RWPE1 (cell line): ENCODE data around the gene TBC1D3C.
"Not testable (repeated sequence)": the region's sequence is repeated elsewhere in the genome, so short reads cannot be mapped to it uniquely, and the experiment has no call there.

Experiments used
- CTCF ChIA-PET: fragments of 350-600 bp; sonication (Branson Sonifier 250); formaldehyde crosslinking; extraction: SDS; loops from one replicate; lab custom pipeline; 2021; lab: Yijun Ruan, JAX
- POLR2A ChIA-PET: fragments of 400-600 bp; formaldehyde crosslinking; extraction: SDS; loops from one replicate; lab custom pipeline; 2020; ENCODE audit warnings: antibody characterized with exemption; ENCODE audit not compliant: low non-redundant PET; lab: Yijun Ruan, JAX
- DNase-seq: peaks from one replicate; pipeline ENCODE4 v3.0.0; 2012; ENCODE audit warnings: low spot score
- H3K27ac ChIP-seq: fragments of 450-650 bp; 2 replicates; pipeline ENCODE4 v1.5.1; 2017

Gene TBC1D3C

GRCh38 chr17:38068534-38068933, at the start of gene TBC1D3C:
Gene TBC1D3C, minus strand, starts transcription at chr17:38068634. Its CDS starts 1,568 bp downstream, at chr17:38067066.
- H3K27ac ChIP-seq, CTCF ChIA-PET, POLR2A ChIA-PET, DNase-seq: not testable (repeated sequence)

DNA sequence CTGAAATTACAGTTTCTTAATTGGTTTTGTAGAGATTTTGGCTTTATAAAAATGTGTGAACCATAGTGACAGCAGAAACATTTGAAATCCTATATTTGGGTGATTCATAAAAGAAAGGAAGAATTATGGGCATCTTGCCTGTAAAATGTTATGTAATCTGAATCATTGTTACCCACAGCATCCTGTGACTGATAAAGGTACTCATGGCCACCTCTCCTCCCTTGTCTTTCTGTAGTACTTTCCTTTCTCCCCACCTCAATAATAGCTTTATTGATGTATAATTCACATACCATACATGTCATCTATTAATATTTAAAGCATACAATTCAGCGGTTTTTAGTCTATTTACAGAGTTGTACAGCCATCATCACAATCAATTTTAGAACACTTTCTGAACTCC, 30.8 kb upstream of the TBC1D3C start:
- H3K27ac ChIP-seq, CTCF ChIA-PET, POLR2A ChIA-PET, DNase-seq: not testable (repeated sequence)

DNA sequence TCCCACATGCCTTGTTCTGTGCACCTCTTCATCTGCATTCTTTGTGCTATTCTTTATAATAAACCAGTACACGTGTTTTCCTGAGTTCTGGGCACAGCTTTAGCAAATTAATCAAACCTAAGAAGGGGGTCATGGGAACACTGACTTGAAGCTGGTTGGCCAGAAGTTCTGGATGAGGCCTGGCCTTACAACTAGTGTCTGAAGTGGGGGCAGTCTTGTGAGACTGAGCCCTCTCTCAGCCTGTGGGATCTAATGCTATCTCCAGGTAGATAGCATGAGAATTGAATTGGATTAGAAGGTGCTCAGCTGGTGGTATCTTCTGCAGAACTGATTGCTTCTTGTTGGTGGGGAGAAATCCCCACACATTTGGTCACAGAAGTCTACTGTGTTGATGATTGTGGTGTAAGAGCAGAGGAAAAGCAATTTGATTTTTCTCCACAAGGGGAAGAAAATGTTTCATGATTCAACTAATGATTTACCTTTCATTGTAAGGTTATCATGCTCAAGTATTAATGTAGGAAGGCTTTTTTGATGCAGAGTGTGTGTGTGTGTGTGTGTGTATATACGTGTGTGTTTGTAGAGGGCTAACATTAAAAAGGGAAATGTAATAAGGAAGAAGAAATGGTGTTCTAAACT, 25.7 kb upstream of the TBC1D3C start:
- CTCF ChIA-PET, DNase-seq, POLR2A ChIA-PET, H3K27ac ChIP-seq: not testable (repeated sequence)

GRCh38 chr17:38088120-38088519, 19.7 kb upstream of the TBC1D3C start:
- DNase-seq, POLR2A ChIA-PET, H3K27ac ChIP-seq, CTCF ChIA-PET: not testable (repeated sequence)

GRCh38 chr17:38087344-38087743, 18.9 kb upstream of the TBC1D3C start:
- H3K27ac ChIP-seq, POLR2A ChIA-PET, DNase-seq, CTCF ChIA-PET: not testable (repeated sequence)
